Ascending aorta (tissue), 2 donors: ENCODE measurements around the gene SH2D3C. TPM values are rescaled to one million over a fixed set of nuclear protein-coding genes. Genes with fewer than 3 reads are reported as not detected.

Experiments
- DNase-seq, 2 donors: peaks; one replicate each; pipeline ENCODE4 v3.0.0-alpha.2; 2019; ENCODE audit warnings: low spot score in 2 of 2
- H3K27ac ChIP-seq, 2 donors: fragments of 200-600 bp; sonication (generic); one replicate each; pipeline ENCODE4 v1.5.1; 2016 to 2017; ENCODE audit warnings: mild to moderate bottlenecking in 1 of 2
- H3K27me3 ChIP-seq: fragments of 200-600 bp; sonication (generic); one replicate; pipeline ENCODE4 v1.5.1; 2017
- H3K36me3 ChIP-seq, 2 donors: fragments of 200-600 bp; sonication (generic); one replicate each; pipeline ENCODE4 v1.5.1; 2016
- H3K4me1 ChIP-seq, 2 donors: fragments of 200-600 bp; sonication (generic); one replicate each; pipeline ENCODE4 v1.5.1; 2016 to 2017; ENCODE audit warnings: mild to moderate bottlenecking in 1 of 2
- H3K4me3 ChIP-seq, 2 donors: fragments of 200-600 bp; sonication (generic); one replicate each; pipeline ENCODE4 v1.5.1; 2016 to 2017; ENCODE audit warnings: mild to moderate bottlenecking in 1 of 2
- H3K9me3 ChIP-seq, 2 donors: fragments of 200-600 bp; sonication (generic); one replicate each; pipeline ENCODE4 v1.5.1; 2016
- intact Hi-C: fragments of 100-400 bp; cut with DNase I; formaldehyde crosslinking; loops from one replicate; pipeline ENCODE4 v1.15.1; 2023
- total RNA-seq: library from RNA; depleted of rRNA; stranded (reverse); fragments of >200 nt; gene quantifications from one replicate; pipeline ENCODE4 v1.1.0, GENCODE V29; 2016
- TF ChIP-seq, protein P1 (sequence below), 3 experiments: fragments of 200-600 bp in 2 of 3; fragments of 450-650 bp in 1 of 3; sonication (generic) in 2 of 3; IDR thresholded peaks; one replicate each; pipeline ENCODE4 v1.5.1; 2016 to 2019; ENCODE audit warnings: antibody characterized with exemption in 3 of 3, mild to moderate bottlenecking in 1 of 3, moderate library complexity in 1 of 3

Gene SH2D3C
- total RNA-seq, 1 donor from 2014 or later, result 49.5 TPM

GRCh38 chr9:127777368-127777980, 992 bp downstream of the SH2D3C start:
- intact Hi-C loops, result no loop called here
- Histone ChIP-seq H3K36me3 (no peaks in the 10 kb centered on the region), H3K27me3 (no peaks in the 10 kb centered on the region), H3K4me1 (no peaks in the 10 kb centered on the region), H3K4me3 (peak overlapping the region in 1 of 2 donors; percentile 27), H3K9me3 (no peaks in the 10 kb centered on the region), H3K27ac (no peak overlapping the region)
- TF ChIP-seq, protein P1, sequence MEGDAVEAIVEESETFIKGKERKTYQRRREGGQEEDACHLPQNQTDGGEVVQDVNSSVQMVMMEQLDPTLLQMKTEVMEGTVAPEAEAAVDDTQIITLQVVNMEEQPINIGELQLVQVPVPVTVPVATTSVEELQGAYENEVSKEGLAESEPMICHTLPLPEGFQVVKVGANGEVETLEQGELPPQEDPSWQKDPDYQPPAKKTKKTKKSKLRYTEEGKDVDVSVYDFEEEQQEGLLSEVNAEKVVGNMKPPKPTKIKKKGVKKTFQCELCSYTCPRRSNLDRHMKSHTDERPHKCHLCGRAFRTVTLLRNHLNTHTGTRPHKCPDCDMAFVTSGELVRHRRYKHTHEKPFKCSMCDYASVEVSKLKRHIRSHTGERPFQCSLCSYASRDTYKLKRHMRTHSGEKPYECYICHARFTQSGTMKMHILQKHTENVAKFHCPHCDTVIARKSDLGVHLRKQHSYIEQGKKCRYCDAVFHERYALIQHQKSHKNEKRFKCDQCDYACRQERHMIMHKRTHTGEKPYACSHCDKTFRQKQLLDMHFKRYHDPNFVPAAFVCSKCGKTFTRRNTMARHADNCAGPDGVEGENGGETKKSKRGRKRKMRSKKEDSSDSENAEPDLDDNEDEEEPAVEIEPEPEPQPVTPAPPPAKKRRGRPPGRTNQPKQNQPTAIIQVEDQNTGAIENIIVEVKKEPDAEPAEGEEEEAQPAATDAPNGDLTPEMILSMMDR (IDR thresholded peaks at IDR 0.05), result no peak
- no peak for DNase-seq

DNA sequence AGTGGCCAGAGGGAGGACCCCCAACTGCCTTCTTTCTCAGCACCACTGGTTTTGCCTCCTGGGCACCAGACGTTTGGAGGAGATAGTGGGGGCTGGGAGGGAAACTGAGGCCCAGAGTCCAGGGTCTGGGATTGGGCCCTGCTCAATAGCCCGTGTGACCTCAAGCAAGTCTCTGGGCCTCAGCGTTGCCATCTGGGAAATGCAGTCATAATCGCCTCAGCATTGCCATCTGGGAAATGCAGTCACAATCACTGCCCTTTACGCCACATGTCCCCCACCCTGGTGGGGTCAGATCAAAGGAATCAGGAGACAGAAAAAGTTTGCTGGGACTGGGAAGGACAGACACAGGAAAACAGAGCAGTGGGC, 1.6 kb downstream of the SH2D3C start:
- Histone ChIP-seq H3K27ac (no peak overlapping the region), H3K4me3 (peak overlapping the region in 1 of 2 donors; percentile 31), H3K27me3 (no peaks in the 10 kb centered on the region), H3K4me1 (no peaks in the 10 kb centered on the region), H3K9me3 (no peaks in the 10 kb centered on the region), H3K36me3 (no peaks in the 10 kb centered on the region)
- TF ChIP-seq, protein P1 (IDR thresholded peaks at IDR 0.05), result no peak
- intact Hi-C loops, result no loop called here
- no peak for DNase-seq

- DNase-seq, result no peak
- intact Hi-C loops, result no loop called here
- H3K4me1 ChIP-seq, result no peaks in the 10 kb centered on the region
- no peaks in the 10 kb centered on the region for H3K9me3 ChIP-seq
- no peaks in the 10 kb centered on the region for H3K36me3 ChIP-seq
- peak overlapping the region in 1 of 2 donors; percentile 31 for H3K4me3 ChIP-seq
- no peak overlapping the region for H3K27ac ChIP-seq
- no peaks in the 10 kb centered on the region for H3K27me3 ChIP-seq
- TF ChIP-seq, protein P1 (IDR thresholded peaks at IDR 0.05), result no peak
Measured at GRCh38 chr9:127776195-127776923, 2.1 kb downstream of the SH2D3C start.

GRCh38 chr9:127773981-127774380, 4.5 kb downstream of the SH2D3C start:
- DNase-seq, result no peak
- Histone ChIP-seq H3K27ac (no peak overlapping the region), H3K9me3 (no peaks in the 10 kb centered on the region), H3K36me3 (no peaks in the 10 kb centered on the region), H3K4me1 (peaks cover 3 to 8% of the 10 kb centered on the region in 2 donors), H3K27me3 (no peaks in the 10 kb centered on the region), H3K4me3 (no peak overlapping the region)
- TF ChIP-seq, protein P1 (IDR thresholded peaks at IDR 0.05), result no peak
- intact Hi-C loops, result no loop called here

- TF ChIP-seq, protein P1 (IDR thresholded peaks at IDR 0.05), result no peak
- H3K27me3 ChIP-seq, result no peaks in the 10 kb centered on the region
- H3K4me3 ChIP-seq, result no peak overlapping the region
- H3K27ac ChIP-seq, result no peak overlapping the region
- intact Hi-C loops, result no loop called here
- peaks cover 3 to 8% of the 10 kb centered on the region in 2 donors for H3K4me1 ChIP-seq
- H3K36me3 ChIP-seq, result no peaks in the 10 kb centered on the region
- no peak for DNase-seq
- no peaks in the 10 kb centered on the region for H3K9me3 ChIP-seq
Measured at GRCh38 chr9:127773272-127773671, 5.2 kb downstream of the SH2D3C start.
